Middle frontal gyrus (tissue), 1 donor: Measurements from ENCODE around the gene NF1.
"Not testable (repeated sequence)": the region's sequence is repeated elsewhere in the genome, so short reads cannot be mapped to it uniquely, and the experiment has no call there.

ENCODE experiments used
- DNase-seq: peaks from one replicate; pipeline ENCODE4 v3.0.0-alpha.2; 2015; ENCODE audit warnings: low spot score; ENCODE audit errors: extremely low spot score

NF1 gene

DNA sequence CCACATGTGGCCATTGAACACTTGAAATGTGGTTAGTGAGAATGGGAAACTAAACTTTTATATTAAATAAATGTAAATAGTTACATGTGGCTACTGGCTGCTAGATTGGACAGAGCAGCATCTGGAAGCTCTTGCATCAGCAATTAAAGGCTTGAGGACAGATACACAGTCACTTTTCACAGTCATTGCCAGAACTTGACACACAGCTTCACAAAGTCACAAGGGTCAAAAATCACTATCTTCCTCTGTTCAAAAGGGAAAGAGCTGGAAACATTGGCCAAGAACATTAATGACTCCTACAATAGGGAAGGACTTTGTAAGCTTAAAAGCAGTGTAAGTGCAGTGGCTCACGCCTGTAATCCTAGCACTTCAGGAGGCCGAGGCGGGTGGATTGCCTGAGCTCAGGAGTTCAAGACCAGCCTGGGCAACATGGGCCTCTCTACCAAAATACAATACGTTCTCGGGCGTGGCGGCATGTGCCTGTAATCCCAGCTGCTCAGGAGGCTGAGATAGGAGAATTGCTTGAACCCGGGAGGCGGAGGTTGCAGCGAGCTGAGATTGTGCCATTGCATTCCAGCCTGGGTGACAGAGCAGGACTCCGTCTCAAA is 288.0 kb downstream of the NF1 start:
- not testable (repeated sequence) for DNase-seq

DNA sequence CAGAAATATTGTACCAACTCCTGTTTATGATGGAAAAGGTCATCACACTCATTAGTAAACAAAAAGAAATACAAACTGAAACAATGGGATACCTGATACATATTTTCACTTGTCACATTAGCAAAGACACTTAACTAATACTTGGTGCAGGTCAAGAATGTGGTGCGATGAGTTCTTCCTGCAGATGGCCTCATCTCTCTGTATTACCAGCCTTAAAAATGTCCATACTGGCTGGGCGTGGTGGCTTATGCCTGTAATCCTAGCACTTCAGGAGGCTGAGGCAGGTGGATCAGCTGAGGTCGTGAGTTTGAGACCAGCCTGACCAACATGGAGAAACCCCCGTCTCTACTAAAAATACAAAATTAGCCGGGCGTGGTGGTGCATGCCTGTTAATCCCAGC is 288.7 kb downstream of the NF1 start:
- DNase-seq: not testable (repeated sequence)

- DNase-seq: no peak
Measured at GRCh38 chr17:31385428-31386285, 290.9 kb downstream of the NF1 start.

DNA sequence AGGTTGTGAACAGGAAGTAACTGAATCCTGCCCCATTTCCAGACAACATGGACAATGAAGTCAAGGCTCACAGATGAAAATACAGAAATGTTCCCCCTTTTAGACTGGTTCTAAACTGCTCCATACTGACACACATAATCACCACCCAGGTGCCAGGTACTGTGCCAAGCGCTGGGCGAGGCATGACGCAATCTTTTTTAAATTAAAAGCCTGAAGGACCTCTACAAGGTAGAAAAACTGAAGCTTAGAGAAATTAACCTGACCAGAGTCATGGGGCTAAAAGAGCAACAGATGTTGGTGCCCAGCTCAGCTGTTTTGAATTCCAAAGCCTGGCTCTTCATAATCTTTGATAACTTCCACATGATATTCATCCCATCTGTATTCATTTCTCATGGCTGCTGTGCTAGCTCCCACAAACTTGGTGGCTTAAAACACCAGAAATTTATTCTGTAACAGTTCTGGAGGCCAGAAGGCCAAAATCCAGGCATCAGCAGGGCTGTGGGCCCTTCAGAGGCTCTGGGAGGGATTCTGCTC is 291.8 kb downstream of the NF1 start:
- DNase-seq: no peak

GRCh38 chr17:31387438-31387837 is 292.7 kb downstream of the NF1 start:
- no peak for DNase-seq

GRCh38 chr17:31388351-31388750 is 293.6 kb downstream of the NF1 start:
- no peak for DNase-seq

DNA sequence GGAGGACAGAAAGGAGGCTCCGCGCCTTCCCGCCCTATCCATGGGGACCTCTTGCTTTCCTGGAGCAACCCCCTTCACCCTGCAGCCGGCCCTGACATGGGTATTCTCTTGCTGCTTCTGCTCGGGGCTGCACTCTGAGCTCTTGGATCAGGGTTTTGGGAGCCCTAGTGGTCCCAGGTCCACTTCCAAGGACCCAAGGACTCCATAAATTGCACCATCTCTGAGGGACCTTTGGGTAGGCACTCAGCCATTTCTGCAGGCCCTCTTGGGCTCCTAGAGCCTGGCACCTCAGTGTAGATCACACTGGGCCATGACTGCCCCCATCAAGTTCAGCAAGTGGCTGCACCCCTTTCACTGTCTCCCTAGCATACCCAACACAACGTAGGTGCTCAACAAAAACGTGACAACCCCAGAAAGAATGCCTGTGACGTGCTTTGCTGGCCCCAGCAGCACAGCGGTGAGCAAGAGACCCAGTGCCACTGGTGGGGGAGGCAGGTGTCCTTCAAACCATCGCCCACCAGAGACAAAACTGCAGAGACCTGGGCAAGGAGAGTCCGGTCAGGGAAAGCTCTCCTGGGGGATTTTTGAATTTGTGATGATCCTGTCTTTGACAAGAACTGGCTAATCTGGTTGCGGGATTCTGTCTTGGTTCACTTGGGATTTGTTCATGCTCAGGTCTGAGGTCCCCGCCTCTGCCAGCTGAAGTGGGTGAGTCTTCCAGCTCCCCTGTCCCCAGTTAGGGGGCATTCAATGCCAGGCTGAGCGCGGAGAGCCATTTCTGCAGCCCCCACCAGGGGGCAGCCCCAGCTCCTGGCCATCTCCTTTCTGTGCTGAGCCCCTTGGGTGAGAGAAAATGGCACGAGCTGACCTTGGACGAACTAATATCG is 294.2 kb downstream of the NF1 start:
- DNase-seq: no peak

DNA sequence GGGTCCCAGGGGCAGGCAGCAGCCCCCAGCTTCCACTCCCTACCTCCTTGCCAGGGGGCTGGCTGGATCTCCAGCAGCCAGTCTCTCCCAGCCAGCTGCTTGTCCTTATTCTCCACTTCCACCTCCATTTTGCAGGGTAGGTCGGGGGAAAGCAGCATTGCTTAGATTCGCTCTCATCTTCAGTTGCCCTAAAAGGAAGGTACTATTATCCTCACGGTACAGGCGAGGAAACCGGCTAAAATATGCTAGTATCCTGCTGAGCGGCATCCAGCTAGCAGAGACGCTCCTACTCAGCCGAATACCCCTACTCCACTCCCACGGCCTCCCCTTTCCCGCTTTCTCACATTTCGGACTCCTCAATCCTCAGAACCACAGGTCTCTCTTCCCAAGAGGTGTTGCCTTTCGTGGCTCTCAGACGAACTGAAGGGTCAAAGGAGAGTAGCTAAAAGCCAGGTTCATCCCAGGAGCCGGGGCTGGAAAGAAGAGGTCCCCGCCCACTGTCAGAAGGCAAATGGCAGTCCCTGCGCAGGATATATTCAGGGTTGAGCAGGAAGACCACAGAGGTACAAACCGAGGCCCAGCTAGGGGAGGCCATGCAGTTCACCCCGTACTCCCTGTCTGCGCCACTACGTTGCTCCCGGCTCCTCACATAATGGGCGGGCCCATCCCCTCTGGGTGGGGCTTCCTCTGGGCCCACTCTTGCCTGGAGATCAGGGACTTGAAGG is 295.0 kb downstream of the NF1 start:
- no peak for DNase-seq

- no peak for DNase-seq
Measured at GRCh38 chr17:31390426-31390747, 295.6 kb downstream of the NF1 start.

GRCh38 chr17:31390748-31391495 is 296.1 kb downstream of the NF1 start:
- no peak for DNase-seq

DNA sequence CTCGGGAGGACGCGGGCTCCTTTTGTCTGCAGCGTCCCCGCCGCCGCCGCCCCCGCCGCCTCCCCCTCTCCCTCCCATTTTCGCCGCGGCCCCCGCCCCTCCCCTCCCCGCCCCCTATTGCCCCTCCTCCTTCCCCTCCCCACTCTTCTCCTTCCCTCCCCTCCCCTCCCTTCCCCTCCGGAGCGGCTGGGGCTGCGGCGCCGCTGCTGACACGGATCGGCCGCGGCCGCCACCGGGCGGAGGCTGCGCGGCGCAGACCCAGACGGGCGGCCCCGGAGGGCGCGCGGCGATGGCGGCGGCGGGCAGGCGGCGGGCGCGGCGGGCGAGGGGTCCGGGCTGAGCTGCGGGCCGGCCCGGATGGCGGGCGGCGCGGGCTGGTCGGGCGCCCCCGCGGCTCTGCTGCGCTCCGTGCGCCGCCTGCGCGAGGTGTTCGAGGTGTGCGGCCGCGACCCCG is 296.7 kb downstream of the NF1 start, which contains the start of gene RAB11FIP4:
TSS of gene RAB11FIP4 (plus strand) at position 180 of the 454 bp plus-strand sequence. CDS start at position 358, 178 bp downstream.
- no peak for DNase-seq

DNA sequence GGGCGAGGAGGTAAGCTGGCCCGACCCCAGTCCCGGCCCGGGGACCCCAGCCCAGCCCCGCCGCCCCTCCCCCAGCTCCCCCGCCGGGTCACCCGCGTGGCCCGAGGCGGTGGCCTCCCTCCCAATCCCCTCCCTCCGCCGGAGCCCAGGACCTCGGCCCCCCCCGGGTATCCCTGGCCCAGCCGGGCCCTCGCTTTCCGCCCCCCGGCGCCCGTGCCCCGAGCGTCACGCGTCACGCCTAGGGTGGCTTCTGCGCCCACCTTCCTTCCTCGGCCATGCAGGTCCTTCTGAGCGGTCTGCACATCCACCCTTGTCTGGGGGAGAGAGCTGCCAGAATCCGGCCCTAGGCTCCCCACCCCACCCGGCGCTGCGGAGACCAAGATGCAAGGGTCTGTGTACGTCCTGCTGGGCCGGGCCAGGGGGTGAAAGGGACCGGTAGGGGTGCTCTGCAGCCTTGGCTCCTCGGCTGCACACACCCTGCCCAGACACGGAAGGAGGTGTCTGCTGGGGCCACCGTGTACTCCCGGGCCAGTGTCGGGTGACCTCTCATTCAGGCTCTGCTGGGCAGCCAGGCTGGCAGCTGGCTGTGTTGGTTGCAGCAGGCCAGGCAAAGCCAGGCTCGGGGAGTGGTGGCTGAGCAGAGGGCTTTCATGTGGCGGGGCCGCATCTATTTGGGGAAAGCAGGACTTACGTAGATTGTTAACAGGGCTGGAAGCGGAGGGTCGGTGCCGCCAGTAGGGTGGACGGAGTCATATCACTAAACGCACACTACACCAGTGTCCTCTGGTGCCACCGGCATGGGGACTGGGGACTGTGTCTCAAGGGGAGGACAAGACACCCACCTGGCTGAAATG is 297.5 kb downstream of the NF1 start:
- DNase-seq: no peak

DNA sequence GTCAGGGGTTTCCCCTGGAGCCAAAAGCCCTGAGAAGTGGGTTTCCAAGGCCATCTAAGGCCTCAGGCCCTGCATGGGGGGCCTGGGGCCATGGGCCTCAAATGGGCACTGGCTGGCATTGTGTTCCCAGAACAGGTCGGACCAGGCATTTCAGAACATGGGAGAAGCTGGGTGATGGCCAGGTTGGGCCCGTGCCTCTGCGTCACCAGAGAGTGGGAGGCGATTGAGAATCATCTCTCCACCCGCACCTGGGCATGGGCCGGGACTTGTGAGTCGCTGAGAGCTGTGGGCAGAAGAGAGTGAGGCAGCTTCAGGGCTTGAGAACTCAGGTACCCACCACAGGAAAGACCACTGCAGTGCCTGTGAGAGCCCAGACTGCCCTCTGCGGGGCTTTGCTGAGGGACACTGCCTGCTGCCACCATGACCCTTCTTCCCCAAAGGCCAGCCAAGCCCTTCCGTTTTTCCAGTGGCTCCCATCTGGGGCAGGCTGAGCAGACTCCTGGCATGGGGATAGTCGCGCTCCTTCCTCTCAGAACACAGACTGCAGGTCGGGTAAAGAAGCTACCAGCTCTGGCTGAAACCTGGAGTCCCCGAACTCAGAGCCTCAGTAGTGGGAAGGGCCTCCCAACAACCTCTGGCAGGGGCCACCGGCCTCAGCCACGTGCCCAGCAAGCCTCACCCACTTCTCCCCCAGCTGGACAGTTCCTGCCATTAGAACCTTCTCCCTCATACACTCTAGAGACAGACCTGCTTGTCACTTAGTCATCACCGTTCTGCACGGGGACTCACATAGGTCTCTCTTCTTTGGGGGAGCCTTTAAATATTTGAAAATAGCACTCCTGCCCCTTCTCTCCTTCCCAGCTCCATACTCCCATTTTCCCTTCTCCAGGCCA is 298.3 kb downstream of the NF1 start:
- no peak for DNase-seq

DNA sequence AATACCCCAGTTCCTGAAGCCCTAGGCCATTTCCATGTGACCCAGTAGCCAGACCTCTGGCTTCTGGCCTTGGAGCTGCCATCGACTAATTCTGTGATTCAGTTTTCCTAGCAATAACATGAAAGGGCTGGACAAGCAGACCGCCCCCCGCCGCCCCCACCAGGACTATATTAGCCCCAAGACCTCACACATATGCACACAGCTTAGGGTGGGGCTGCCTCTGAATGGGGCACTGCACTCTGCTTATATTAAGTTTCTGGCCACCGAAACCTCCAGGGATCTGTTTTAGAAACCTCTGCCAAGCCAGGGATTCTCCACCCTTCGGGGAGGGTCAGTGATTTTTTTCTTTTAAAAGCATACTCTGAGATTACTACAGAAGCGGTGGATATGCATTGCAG is 299.0 kb downstream of the NF1 start:
- no peak for DNase-seq

DNA sequence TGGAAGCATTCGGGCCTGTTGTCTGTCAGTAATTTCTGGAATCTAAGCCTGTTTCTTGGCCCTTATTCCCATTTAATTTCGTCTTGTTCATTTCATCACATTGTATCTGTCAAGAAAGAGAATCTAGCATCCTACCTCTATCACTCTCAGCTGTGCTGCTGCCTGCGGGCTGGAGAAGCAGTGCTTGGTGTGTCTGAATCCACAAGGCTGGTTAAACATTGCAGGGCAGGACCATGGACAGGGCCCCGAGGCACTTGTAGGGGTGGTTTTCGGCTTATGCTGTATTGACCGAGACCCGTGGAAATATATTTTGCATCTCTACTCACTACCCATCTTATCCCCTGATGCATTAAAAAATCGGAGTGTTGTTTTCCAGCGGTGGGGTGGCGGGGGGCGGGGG is 299.8 kb downstream of the NF1 start:
- DNase-seq: no peak

DNA sequence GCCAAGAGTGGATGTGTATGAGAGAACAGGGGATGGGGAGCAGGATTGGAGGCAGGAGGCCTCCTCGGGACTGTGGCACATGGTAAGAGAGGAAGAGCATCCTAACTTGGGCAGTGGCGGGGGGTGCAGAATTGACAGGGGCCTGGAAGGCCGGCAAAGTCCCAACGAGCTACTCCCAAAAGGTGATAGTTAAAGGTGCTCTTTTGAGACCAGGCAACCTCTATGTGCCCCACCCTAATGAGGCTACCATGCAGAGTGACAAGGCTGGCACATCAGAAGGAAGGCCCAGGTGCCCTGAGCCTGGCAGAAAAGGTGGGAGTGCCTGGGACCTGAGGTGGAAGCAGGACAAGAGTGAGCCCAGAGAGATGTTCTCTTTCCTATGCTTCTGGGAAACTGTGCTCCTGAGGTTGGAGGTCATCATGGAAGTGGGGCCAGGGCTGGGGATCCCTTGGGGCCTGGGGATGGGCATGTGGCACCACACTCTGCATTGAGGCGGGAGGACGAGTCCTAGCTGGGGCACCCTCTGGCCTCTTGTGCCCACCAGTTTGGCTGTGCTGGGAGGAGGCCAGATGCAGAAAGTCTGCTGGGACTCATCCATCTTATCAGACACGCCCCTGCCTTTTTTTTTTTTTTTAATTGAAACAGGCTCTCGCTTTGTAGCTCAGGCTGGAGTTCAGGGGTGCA is 302.6 kb downstream of the NF1 start:
- no peak for DNase-seq

DNA sequence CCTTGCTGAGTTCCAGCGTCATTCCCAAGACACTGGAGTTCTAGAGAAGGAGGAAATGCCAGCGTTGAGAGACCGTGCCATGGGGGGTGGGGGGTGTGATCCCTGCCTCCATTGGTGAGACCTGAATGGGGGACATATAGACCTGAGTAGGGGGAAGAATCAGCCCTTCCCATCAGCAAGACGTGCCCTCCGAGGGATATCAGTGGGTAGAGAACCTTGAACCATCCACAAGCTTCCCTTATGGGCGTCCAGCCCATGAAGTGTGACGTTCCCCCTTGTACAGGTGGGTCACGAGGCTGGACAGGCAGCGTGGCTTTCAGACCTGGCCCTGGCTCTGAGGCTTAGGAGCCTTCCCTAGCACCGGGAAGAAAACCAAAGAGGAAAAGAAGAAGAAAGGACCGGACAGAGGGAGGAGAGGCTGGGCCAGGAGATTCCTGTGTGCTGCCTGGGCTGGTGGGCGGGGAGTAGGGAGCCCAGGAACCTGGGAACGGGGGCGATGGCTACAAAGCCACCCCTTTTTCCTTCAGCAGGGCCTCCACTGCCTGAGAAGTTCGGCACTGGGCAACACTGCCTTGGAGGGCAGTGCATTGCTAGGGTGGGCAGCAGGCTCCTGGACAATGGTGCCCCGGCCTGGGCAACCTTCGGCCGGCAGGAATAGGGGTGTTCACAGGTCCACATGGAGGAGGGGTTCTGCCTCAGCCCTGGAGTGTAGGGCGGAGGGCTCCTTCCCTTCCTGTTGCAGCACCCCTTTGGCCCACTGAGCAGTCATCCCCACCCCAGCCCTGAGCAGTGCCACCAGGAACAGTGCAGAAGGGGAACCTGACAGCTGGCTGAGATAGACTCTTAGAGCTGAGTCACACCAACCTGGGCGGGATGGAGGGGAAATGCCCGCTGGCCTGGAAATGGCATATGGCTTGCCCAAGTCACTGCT is 303.9 kb downstream of the NF1 start:
- DNase-seq: no peak
